Right ventricle myocardium superior (tissue), 1 donor: ENCODE results near the gene ZSWIM5. TPM values are rescaled to one million over a fixed set of nuclear protein-coding genes. Genes with fewer than 3 reads are reported as not detected.
A peak's percentile ranks its signal among the peaks of the same experiment; 100 is the strongest.
"Not testable (repeated sequence)": the region's sequence is repeated elsewhere in the genome, so short reads cannot be mapped to it uniquely, and the experiment has no call there.

Experiments used
- ATAC-seq: fragments of 200-7000 bp; cut with Tn5 transposase; one replicate; pipeline ENCODE4 v1.9.1; 2020; ENCODE audit warnings: mild to moderate bottlenecking; ENCODE audit not compliant: poor library complexity
- DNase-seq: peaks from one replicate; pipeline ENCODE4 v3.0.0-alpha.2; 2020
- intact Hi-C: fragments of 100-400 bp; cut with DNase I; formaldehyde crosslinking; loops from one replicate; pipeline ENCODE4 v1.11.2; 2022
- total RNA-seq: library from RNA; stranded (reverse); fragmentation: NEBNext Ultra II Directional; extraction: Animal tissue kit (Norgen Biotek cat#: 25700); gene quantifications from one replicate; pipeline ENCODE4 v1.2.1, GENCODE V29; 2021
- donor health status: DM: no; HTN: yes; CAD: no; lungs with severe emphysema.

Gene ZSWIM5
- total RNA-seq, 1 donor from 2014 or later: 0.81 TPM

DNA sequence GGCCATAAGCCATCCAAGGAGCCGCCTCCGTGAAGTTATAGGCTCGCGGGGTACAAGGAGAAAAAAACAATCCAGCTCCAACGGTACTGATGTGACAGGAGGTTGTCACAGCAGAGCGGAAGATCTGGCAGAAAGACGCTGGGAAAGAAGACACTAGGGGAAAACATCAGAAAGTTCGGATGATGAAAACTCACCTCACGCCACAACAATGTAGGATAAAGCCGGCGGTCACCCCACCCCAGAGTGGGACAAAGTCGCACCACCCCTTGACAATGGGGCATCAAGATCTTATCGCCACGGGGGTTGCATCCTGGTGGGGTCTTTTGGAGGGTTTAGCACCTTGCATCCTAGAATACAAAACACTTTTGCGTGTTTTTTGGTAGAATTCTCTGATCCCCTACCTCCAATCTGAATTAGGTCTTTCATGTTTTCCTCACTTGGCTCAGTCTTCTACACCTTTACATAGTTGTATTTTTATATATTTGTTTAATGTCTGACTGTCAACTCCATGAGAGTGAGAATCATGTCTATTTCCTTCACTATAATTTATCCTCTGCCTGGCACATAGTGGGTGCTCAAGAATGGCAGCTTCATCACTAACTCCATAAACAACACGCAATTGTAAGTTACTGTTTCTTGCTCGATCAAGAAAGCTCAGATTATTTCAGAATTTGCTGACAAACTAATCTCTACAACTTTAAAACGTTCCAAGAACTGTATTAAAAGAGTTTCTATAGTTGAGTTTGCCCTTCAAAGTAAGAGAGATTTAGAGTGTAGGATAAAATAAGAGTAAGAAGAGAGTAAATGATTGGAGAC, 611 bp upstream of the ZSWIM5 start:
- intact Hi-C loops: no loop called here
- no peak for ATAC-seq
- no peak for DNase-seq

GRCh38 chr1:45205011-45205909, 1.1 kb downstream of the ZSWIM5 start:
- intact Hi-C loops: no loop called here
- DNase-seq (peak; percentile 51), ATAC-seq (no peak)

- ATAC-seq: no peak
- intact Hi-C loops: no loop called here
These were observed 5.4 kb downstream of the ZSWIM5 start for GRCh38 chr1:45200906-45201500.

DNA sequence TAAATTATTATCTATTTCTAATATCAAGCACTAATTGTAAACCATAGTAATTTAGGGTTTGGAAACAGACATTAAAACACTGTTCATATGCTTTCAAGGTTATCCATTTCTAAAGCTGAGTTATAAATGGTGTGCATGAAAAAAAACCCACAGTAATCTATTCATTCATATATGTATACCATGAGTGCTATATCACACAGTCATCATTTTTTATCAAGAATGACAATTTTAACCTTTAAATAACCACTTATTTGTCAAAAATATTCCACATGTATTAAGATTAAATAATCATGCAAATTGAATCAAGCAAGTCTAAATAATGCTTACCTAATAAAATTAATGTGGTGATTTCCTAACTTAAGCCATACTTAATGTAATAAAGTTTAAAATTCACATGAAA, 6.0 kb downstream of the ZSWIM5 start:
- ATAC-seq (no peak), DNase-seq (no peak)
- intact Hi-C loops: no loop called here

More at GRCh38 chr1:45200906-45201500, 5.4 kb downstream of the ZSWIM5 start:
- DNase-seq: no peak

DNA sequence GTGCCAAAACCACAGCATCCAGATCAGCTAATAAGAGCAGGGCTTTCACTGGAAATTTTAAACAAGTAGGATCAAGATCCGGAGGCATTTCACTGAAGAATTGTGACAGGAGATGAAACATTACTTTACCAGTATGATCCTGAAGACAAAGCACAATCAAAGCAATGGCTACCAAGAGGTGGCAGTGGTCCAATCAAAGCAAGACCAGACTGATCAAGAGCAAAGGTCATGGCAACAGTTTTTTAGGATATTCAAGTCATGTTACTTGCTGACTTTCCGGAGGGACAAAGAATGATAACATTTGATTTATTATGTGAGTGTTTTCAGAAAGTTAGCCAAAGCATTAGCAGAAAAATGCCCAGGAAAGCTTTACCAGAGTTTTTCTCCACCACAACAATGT, 8.2 kb downstream of the ZSWIM5 start:
- intact Hi-C loops: no loop called here
- no peak for DNase-seq
- ATAC-seq: no peak

DNA sequence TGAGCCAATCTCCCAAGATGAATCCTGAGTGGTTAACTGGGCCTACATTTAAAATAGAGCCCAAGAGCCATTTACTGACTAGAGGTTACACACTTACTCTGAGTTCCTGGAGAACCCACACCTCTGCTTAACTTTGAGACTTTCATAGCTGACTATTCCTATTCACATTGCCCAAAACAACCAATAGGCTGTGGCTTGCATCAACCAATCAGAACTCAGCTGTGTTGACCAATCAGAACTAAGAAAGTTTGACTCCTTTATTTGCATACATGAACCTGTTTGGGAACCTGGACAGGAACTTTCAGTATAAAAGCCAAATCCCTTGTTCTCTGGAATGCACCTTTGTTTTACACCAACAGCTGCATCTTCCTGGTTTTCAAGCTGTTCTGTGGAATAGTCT, 9.5 kb downstream of the ZSWIM5 start:
- intact Hi-C loops: no loop called here
- DNase-seq: no peak
- no peak for ATAC-seq

GRCh38 chr1:45191418-45191783, 15.0 kb downstream of the ZSWIM5 start:
- intact Hi-C loops: no loop called here
- DNase-seq: no peak
- no peak for ATAC-seq

GRCh38 chr1:45187725-45188124, 18.7 kb downstream of the ZSWIM5 start:
- intact Hi-C loops: no loop called here
- DNase-seq (no peak), ATAC-seq (no peak)

DNA sequence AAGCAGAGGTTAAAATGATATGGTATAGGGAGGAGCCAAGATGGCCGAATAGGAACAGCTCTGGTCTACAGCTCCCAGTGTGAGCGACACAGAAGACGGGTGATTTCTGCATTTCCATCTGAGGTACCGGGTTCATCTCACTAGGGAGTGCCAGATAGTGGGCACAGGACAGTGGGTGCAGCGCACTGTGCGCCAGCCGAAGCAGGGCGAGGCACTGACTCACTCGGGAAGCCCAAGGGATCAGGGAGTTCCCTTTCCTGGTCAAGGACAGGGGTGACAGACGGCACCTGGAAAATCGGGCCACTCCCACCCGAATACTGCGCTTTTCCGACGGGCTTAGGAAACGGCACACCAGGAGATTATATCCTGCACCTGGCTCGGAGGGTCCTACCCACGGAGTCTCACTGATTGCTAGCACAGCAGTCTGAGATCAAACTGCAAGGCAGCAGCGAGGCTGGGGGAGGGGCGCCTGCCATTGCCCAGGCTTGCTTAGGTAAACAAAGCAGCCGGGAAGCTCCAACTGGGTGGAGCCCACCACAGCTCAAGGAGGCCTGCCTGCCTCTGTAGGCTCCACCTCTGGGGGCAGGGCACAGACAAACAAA, 26.4 kb downstream of the ZSWIM5 start:
- ATAC-seq, DNase-seq, intact Hi-C loops: not testable (repeated sequence)

GRCh38 chr1:45177452-45177851, 29.0 kb downstream of the ZSWIM5 start:
- no peak for DNase-seq
- no peak for ATAC-seq
- intact Hi-C loops: no loop called here

GRCh38 chr1:45172764-45173163, 33.6 kb downstream of the ZSWIM5 start:
- intact Hi-C loops: no loop called here
- DNase-seq: no peak
- no peak for ATAC-seq

GRCh38 chr1:45172005-45172404, 34.4 kb downstream of the ZSWIM5 start:
- DNase-seq (no peak), ATAC-seq (no peak)
- intact Hi-C loops: no loop called here

GRCh38 chr1:45171575-45171974, 34.8 kb downstream of the ZSWIM5 start:
- DNase-seq (no peak), ATAC-seq (no peak)
- intact Hi-C loops: no loop called here

DNA sequence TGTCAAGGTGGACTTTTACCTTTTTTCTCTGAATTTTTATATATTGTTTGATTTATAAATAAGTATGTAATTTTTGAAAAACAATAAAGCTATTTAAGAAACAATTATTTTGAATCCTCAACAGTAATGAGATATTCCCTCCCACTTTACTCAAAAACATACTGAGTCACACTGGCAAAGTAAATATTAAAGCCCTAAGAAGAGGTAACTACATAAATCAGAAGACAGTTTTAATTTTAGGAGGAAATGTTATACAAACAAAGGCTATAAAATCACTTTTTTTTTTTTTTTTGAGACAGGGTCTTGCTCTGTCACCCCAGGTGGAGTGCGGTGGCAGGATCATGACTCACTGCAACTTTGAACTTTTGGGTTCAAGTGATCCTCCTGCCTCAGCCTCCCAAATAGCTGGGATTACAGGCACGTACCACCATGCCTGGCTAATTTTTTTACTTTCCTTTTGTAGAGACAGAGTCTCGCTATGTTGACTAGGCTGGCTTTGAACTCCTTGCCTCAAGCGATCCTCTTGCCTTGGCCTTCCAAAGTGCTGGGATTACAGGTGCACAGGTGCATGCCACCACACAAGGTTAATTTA, 36.2 kb downstream of the ZSWIM5 start:
- ATAC-seq (no peak), DNase-seq (no peak)
- intact Hi-C loops: no loop called here

- DNase-seq, intact Hi-C loops, ATAC-seq: not testable (repeated sequence)
These were observed 38.5 kb downstream of the ZSWIM5 start for GRCh38 chr1:45167947-45168346.

GRCh38 chr1:45164307-45164706, 42.1 kb downstream of the ZSWIM5 start:
- DNase-seq, ATAC-seq, intact Hi-C loops: not testable (repeated sequence)

DNA sequence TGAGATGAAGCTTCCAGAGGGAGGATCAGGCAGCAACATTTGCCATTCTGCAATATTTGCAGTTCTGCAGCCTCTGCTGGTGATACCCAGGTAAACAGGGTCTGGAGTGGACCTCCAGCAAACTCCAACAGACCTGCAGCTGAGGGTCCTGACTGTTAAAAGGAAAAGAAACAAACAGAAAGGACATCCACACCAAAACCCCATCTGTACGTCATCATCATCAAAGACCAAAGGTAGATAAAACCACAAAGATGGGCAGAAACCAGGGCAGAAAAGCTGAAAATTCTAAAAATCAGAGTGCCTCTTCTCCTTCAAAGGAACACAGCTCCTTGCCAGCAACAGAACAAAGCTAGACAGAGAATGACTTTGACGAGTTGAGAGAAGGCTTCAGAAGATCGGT, 43.3 kb downstream of the ZSWIM5 start:
- DNase-seq, intact Hi-C loops, ATAC-seq: not testable (repeated sequence)
